HG02588 (cell line): Measurements from ENCODE around the gene MDP1.
"Not testable (repeated sequence)": the region's sequence is repeated elsewhere in the genome, so short reads cannot be mapped to it uniquely, and the experiment has no call there.

Source experiments
- ATAC-seq: cut with Tn5 transposase; IDR thresholded peaks from one replicate; pipeline ENCODE4 v1.9.1; 2021; ENCODE audit warnings: mild to moderate bottlenecking, moderate library complexity; ENCODE audit not compliant: unreplicated experiment

The MDP1 gene

GRCh38 chr14:24251880-24252288 is 36.0 kb upstream of the MDP1 start:
- ATAC-seq = no peak

DNA sequence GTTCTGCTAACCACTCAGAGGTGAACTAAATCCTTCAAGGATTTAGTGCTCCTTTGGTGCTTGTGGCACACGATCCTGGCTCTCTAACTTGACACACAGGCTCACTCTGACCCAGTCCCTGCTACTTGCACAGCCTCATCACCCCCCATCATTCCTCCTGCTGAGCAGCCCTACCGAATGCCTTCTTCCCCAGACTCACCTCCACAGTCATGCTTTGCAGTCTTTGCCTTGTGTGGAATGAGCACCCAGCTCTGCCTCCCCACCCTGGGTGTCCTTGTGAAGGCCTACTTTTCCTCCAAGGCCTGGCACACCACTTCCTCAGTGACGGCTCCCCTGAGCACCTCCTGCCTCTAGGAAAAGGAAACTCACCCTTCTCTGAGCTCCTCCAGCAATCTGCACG is 34.5 kb upstream of the MDP1 start:
- no peak for ATAC-seq

GRCh38 chr14:24249230-24250021 is 33.6 kb upstream of the MDP1 start:
- ATAC-seq = no peak

DNA sequence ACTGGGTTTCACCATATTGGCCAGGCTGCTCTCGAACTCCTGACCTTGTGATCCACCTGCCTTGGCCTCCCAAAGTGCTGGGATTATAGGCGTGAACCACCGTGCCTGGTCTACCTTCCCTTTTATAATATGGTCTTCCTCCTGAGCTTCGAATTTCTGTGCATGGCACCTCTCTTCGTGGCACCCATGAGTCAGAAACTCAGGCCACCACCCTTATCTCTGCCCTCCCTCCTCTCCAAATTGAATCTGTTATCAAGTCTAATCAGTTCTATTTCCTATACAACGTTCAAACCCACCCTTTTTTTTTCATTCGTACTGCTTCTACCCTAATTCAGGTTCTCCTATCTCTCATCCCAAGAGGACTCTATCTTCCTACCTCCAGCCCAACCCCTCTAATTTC is 31.6 kb upstream of the MDP1 start:
- no peak for ATAC-seq

DNA sequence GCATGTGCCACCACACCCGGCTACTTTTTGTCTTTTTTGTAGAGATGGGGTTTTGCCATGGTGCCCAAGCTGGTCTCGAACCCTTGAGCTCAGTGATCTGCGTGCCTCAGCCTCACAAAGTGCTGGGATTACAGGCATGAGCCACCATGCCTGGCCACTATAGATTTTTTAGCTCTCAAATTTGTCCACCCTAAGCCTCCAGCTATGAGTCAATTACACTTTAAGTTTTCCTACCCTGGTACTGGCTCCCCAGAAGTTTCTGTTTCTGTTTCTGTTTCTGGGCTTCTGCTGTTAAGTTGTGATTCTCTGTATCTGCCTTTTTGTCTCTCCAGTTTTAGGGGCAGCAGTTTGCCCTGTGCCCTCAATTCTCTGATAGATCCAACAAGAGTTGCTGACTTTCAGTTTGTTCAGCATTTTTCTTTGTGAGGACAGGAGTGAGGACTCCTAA is 30.9 kb upstream of the MDP1 start:
- no peak for ATAC-seq

GRCh38 chr14:24245350-24245749 is 29.5 kb upstream of the MDP1 start:
- not testable (repeated sequence) for ATAC-seq

DNA sequence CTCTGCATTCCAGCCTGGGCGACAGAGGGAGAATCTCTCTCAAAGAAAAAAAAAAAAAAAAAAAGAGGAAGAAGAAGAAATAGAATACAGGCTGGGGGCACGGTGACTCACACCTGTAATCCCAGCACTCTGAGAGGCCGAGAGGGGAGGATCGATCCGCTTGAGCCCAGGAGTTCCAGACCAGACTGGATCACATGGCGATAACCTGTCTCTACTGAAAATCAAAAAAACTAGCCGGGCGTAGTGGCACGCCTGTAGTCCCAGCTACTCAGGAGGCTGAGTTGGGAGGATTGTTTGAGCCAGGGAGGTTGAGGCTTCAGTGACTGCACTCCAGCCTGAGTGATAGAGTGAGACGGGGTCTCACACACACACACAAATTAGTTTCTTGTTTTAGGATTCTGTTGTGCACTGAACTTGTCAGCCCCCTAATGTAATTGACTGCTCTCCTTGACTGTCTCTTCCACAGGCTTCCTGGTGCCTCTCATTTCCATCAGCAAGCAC is 27.5 kb upstream of the MDP1 start:
- no peak for ATAC-seq

DNA sequence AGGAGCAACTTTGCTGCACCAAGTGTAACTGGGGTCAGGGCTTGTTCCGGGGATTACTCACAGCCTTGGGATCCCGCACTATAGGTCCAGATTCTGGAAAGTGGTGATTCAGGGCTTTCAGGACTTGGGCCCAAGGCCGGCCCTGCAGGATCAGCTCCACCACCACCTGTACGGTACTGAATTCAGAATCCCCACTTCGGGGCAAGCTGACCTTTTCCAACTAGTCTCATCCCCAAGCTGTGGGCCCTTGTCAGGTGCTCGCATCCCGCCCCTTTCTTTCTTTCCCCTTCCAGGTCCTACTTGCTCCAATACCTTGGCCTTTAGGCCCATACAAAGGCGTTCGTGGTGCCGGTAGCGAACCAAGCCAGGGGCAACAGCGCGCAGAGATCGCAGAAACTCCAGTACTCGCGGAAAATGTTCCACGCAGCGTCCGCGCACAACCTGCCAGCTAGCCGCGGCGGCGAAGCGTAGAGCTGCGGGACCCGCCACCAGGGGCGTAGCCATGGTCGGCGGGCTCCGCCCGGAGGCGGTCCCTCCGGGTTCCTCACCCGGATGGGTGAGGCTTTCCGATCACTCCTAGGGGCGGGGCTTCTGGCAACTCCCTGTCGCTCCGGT is 26.1 kb upstream of the MDP1 start:
- ATAC-seq = peak; percentile 74

DNA sequence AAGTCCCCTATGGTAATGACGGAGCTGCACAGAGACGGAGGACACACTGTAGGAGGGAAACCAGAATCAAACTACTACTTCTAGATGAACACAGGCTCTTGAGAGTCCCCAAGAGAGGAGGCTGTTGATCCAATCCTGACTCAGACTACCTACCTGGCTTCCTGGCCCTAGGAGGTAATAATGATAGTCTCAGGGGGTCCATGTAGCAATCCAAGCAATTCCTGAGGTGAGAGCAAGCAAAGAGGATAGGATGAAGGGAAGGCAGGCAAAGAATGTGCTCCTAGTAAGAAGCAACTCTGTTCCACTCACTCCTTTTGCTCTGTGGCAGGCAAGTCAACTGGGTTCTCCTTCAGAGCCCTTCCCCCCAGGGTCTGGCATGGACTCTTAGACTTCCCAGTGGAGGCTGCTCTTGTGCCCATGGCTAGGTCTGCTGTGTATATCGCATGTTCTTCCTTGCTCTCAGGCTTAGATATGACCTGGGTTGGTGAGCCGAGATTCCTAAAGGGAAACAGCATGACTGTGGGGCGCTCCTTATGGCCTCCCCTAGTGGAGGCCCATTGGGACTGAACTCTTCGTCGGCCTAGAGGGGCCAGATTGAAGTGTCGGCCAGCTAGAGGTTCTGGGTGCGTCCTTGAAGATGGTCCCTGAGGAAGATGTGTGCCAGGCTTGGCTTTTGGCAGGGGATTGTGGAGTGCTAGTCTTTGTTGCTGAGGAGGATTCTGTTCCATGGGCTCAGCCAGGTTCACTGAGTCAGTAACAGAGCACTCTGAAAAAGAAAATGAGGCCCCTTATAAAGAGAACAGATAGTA is 24.4 kb upstream of the MDP1 start:
- no peak for ATAC-seq

GRCh38 chr14:24238527-24239037 is 22.7 kb upstream of the MDP1 start:
- no peak for ATAC-seq

DNA sequence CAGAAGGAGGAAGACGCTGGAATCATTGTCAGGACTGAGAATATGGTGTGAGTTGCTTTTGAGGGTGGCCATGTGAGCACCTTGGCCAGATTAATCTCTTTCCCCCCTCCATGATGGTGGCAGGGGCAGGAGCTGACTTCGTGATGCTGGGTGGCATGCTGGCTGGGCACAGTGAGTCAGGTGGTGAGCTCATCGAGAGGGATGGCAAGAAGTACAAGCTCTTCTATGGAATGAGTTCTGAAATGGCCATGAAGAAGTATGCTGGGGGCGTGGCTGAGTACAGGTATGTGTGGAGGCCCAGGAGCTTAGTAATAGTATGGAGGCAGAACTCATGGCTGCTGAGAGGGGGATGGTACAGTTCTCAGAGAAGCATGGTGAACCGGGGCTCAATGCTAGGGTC is 22.3 kb upstream of the MDP1 start:
- ATAC-seq = no peak

- no peak for ATAC-seq
Observed at GRCh38 chr14:24237463-24237955, 21.6 kb upstream of the MDP1 start.

DNA sequence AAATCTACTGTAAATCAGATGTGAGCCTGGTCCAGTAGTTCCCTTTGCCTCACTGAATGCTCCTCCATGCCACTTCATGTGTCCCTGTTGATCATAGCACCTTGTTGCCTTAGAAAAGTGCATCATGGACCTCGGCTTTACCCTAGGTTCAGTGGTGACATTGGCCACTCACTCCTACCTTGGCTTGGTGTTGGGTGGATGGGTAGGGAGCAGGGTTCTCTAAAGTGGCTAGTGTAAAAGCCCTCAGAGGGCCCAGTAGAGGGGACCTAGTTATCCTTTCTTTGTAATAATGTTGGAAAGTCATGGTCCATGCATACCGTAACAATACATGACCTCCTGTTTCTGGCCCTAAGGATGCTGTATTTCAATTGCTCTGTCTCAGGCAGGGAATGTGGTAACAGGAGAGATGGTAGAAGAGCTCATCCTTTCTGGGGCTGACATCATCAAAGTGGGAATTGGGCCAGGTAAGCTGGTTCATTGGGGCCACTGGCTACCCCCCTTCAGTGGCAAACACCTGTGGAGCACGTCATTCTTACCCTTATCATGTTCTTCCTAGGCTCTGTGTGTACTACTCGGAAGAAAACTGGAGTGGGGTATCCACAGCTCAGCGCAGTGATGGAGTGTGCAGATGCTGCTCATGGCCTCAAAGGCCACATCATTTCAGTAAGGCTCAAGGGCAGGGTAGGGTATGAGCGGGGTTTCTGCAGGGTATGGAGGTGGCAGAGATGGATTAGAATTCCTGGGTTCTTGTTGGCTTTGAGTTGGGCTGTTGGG is 21.0 kb upstream of the MDP1 start:
- no peak for ATAC-seq

DNA sequence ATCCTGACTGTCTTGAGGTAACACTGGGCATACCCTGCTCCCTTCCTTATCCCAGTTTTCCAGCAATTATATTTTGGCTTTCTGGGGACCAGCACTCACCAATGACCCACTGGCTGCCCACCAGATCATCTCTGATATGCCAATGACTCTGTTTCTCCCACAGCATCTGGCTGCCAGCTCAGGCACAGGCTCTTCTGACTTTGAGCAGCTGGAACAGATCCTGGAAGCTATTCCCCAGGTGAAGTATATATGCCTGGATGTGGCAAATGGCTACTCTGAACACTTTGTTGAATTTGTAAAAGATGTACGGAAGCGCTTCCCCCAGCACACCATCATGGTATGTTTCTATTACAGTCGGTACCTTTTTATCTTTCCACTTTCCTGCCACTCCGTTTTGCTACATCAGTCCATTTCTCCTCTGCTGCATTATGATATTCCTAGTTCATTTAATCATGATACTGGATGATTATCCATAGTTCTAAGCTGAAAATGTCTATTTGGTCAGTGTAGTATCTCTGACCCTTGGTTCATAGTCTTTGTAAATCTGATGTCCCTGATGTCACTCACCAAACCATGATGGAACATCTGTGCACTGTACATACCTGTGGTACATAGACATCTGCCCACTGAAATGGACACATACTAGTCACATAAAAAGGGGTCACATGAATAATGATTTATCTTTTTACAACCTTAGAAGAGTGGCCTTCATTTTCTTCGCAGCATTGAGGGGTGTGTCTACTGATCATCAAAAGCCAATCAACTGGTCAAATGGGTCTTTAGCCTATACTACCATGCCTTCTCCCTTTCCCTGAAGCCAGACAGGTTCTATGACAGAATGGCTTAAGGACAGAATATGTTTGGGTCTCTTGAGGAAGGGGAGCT is 20.2 kb upstream of the MDP1 start:
- no peak for ATAC-seq

DNA sequence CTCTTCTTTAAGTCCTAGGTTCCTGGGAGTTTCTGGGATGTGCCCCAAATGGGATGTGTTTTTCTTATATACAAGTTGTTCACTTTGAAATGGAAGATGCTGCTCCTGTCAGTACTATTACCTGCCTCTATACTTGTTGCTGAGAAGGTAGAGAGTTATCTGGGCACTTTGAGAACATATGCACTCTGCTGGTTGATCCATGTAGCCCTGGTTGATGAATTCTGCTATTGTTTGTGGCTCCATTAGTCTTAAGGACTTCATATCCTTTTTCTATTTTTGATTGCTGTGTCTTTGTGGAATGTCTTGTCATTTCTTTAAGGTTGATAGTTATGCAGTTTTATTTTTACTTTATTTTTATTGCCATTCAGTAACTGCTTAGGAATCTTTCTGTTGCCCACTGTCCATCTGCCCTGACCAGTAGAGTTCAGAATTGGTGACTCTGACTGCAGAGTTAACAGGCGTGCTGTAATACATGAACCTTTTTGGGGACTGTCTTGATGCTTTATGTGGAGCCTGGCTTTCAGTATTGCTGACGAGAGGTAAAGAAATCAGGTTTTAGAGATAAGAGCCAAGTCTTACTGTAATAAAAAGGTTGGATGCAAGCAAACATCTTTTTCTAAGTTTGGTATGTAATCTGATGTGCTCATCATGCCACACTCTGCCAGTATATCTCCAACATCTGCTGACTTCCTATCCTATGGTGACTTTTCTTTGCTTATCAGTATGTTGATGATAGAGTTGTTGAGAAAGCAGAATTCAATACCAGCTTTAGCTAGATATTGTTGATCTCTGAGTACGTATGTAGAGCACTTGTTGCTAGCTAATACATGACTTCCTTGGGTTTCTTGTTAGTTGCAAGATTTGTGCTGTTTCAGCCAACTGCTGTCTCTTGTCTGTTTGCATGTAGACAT is 18.5 kb upstream of the MDP1 start:
- no peak for ATAC-seq

DNA sequence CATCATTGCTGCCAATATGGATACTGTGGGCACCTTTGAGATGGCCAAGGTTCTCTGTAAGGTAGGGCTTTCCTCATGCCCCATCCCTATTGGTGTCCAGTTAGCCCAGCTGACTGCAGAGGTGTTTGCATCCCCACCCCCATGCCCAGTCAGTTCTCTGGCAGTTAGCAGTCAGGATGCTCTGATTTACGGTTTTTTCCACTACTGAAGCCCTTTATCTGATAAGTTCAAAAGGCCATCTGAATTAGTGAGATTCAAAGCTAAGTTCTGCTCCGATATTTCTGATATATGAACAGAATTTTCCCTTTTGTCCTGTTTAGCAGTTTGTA is 17.6 kb upstream of the MDP1 start:
- no peak for ATAC-seq

- ATAC-seq = peak; percentile 52
Observed at GRCh38 chr14:24232645-24233537, 17.0 kb upstream of the MDP1 start, which contains the start of gene GMPR2. Gene GMPR2 (plus strand): TSS chr14:24232929. CDS start chr14:24233254, 325 bp downstream.
